ENCODE results near the gene LGR6. TPM values are rescaled to one million over a fixed set of nuclear protein-coding genes. Genes with fewer than 3 reads are reported as not detected.
"Not testable (repeated sequence)": the region's sequence is repeated elsewhere in the genome, so short reads cannot be mapped to it uniquely, and the experiment has no call there.

The LGR6 gene
- total RNA-seq, 1 experiment from 2014 or later = 0.23 TPM

GRCh38 chr1:202241376-202242079, 47.9 kb downstream of the LGR6 start:
- DNase-seq (ENCODE audit: low read depth) = peak; percentile 51

DNA sequence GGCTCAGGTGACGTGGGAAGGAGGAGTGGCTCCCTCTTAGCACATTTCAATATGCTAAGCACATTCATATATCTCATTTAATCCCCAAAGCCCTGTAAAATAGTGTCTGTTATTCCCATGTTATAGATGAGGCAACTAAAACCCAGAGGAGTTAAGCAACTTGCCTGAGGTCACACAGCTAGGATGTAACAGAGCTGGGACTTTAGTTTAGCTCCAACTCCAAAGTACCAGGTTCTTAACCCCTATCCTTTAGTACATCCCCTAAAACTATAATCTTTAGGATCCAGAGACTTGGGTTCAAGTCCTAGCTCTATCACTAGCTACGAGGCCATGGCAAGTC, 48.5 kb downstream of the LGR6 start:
- no peak for DNase-seq (ENCODE audit: low read depth)

DNA sequence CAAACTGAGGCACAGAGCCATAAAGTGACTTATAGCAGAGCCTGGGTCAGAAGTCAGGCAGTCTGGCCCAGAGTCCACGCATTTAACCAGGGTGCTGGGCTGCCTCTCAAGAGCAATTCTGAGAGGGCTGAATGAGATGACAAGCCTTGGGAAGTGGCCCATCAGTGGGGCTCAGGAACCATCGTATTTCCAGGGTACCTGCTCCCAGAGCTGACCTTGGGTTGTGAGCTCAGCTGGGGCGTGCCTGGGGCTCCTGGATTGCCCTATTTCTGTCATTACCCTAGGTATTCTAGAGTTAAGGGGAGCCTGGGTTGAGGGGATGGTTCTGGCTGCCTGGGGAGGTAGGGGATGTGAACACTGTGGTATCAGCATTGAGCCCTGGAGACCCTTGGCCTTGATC, 49.4 kb downstream of the LGR6 start:
- no peak for DNase-seq (ENCODE audit: low read depth)

DNA sequence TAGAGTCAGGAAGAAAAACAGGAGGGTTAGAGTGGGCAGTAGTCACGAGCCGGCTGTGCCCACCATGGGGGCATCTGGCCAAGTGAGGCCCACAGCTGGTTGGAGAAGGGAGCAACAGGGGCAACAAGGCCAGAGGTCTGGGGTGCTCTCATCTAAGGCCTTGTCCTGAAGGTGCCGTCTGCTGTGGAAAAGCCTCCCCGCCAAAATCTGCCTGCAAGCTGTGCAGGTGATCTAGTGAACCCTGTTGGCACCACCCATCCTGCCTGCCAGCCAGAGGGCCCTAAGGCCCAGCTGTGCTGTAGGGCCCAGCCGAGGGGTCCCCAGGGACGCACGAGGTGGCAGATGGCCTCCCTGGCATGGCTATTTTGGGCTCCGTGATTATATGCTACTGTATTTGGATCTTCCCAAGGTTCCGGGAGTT, 51.3 kb downstream of the LGR6 start:
- DNase-seq (ENCODE audit: low read depth) = no peak

GRCh38 chr1:202245391-202245790, 51.8 kb downstream of the LGR6 start:
- no peak for DNase-seq (ENCODE audit: low read depth)

DNA sequence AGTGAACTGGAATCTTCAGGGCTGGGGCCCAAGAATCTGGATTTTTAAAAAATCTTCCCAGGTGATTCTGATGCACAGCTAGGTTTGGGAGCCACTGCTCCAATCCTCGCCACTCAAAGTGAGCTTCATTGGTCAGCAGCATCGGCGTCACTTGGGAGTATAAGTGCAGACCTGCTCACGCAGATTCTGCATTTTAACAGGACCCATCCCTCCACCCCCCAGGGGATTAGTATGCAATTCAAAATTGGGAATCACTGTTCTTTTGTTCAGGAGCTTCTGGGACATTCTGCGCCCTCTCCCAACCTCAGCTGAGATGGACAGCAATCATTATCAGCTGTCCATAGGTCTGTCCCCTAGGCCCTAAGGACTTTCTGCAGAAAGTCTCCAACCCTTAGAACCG, 53.5 kb downstream of the LGR6 start:
- no peak for DNase-seq (ENCODE audit: low read depth)

GRCh38 chr1:202247837-202248795, 54.5 kb downstream of the LGR6 start:
- DNase-seq (ENCODE audit: low read depth) = no peak

GRCh38 chr1:202248861-202249260, 55.3 kb downstream of the LGR6 start:
- no peak for DNase-seq (ENCODE audit: low read depth)

- DNase-seq (ENCODE audit: low read depth) = no peak
Measured at GRCh38 chr1:202249436-202249835, 55.8 kb downstream of the LGR6 start.

DNA sequence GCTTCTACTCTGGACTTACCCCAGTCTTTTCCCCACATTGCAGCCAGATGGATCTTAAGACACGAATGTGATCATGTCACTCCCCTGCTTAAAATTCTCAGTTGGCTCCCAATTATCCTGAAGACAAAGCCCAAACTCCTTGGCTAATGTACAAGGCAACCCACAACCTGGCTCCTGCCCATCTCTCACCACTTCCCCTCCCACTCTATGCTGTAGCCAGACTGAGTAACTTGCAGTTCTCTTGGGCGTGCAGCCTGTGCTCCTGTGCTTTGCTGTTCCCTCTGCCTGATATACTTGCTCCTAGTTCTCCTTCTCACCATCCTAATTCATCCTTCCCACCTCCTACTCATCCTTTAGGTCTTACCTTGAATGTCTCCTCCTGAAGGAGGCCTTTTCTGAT, 56.2 kb downstream of the LGR6 start:
- DNase-seq (ENCODE audit: low read depth) = peak; percentile 20

- DNase-seq (ENCODE audit: low read depth) = no peak
Measured at GRCh38 chr1:202250982-202251381, 57.4 kb downstream of the LGR6 start.

GRCh38 chr1:202251424-202252256, 58.0 kb downstream of the LGR6 start:
- no peak for DNase-seq (ENCODE audit: low read depth)

DNA sequence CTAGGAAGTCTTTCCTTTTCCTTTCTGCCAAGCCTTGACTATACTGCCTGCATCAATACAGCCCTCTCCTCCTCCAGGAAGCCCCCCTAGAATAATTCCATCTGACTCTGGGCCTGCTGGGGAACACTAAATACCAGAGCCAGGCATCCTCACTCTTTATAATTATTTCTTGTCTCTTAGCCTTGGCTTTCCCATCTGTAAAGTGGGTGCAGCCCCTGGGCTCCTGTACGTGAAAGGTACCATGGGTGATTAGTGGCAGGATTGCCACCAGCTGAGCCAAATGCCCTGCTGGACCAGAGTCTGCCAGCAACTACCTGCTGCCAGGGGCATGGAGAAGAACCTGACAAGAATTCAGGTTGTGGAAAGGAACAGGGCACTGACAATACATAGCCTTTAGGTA, 58.7 kb downstream of the LGR6 start:
- DNase-seq (ENCODE audit: low read depth) = no peak

- DNase-seq (ENCODE audit: low read depth) = no peak
Measured at GRCh38 chr1:202254454-202255252, 61.1 kb downstream of the LGR6 start.

GRCh38 chr1:202255343-202255742, 61.7 kb downstream of the LGR6 start:
- DNase-seq (ENCODE audit: low read depth) = no peak

DNA sequence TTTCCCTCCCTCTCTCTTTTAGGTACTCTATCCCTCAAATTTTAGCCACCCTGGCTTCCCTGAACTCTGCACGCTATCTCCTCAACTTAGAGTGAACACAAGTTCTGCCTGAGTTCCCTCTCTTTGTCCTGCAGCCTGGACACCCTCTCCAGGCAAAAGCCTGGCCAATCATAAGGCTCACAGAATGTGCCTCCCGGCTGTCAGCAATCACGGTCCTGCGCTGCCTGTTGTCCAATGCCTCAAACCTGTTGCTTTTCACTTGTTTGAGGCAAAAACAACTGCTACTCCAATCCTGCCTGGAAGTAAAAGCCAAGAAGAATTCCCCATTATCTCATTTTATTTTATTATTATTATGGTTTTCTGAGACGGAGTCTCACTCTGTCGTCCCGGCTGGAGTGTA, 66.1 kb downstream of the LGR6 start:
- DNase-seq (ENCODE audit: low read depth) = no peak

GRCh38 chr1:202261209-202261958, 67.8 kb downstream of the LGR6 start:
- not testable (repeated sequence) for DNase-seq (ENCODE audit: low read depth)

GRCh38 chr1:202263628-202264027, 70.0 kb downstream of the LGR6 start:
- DNase-seq (ENCODE audit: low read depth) = no peak

GRCh38 chr1:202264300-202264699, 70.7 kb downstream of the LGR6 start:
- DNase-seq (ENCODE audit: low read depth) = no peak

- DNase-seq (ENCODE audit: low read depth) = no peak
Measured at GRCh38 chr1:202264726-202265125, 71.1 kb downstream of the LGR6 start.

All from Daoy (cell line).